Measurements from ENCODE around the gene VWA1.
A peak's percentile ranks its signal among the peaks of the same experiment; 100 is the strongest.
"Not testable (repeated sequence)": the region's sequence is repeated elsewhere in the genome, so short reads cannot be mapped to it uniquely, and the experiment has no call there.

The VWA1 gene

DNA sequence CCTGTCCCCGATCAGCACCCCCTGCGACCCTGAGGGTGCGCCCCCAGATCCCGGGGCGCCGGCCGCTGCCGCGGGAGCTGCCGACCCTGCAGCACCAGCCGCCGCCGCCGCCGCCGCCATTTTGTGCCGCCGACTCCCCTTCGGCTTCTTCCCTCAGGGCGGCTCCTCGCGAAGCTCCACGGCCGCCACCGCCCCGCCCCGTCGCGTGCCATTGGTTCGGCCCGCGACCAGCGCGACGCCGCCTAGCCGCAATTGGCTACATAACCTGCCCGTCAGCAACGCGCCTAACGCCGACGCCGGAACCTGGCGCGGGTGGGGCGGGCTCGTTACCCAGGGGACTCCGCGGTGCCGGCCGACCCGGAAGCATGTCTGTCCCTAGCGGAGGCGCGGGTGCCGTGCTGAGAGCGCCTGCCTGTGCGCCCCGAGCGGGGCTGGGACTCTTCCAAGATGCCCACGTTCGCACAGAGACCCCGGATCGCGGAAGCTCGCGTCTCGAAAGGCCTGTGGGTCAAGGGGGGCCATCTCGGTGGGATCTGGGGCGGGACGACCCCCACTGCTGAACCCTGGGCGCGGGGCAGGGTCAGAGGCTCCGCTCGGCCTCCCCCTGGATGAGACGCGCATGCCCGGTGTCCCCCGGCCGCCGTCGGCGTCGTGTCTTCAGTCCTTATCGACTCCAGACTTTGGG is 36.2 kb upstream of the VWA1 start, which contains the start of gene CCNL2:
TSS of gene CCNL2 (minus strand) at position 149 of the 685 bp plus-strand sequence. CDS start at position 120, 29 bp downstream.
- DNase-seq (ENCODE audit: low spot score): peak; percentile 99
- TF ChIP-seq, protein P1, sequence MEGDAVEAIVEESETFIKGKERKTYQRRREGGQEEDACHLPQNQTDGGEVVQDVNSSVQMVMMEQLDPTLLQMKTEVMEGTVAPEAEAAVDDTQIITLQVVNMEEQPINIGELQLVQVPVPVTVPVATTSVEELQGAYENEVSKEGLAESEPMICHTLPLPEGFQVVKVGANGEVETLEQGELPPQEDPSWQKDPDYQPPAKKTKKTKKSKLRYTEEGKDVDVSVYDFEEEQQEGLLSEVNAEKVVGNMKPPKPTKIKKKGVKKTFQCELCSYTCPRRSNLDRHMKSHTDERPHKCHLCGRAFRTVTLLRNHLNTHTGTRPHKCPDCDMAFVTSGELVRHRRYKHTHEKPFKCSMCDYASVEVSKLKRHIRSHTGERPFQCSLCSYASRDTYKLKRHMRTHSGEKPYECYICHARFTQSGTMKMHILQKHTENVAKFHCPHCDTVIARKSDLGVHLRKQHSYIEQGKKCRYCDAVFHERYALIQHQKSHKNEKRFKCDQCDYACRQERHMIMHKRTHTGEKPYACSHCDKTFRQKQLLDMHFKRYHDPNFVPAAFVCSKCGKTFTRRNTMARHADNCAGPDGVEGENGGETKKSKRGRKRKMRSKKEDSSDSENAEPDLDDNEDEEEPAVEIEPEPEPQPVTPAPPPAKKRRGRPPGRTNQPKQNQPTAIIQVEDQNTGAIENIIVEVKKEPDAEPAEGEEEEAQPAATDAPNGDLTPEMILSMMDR (IDR thresholded peaks at IDR 0.05; ENCODE audit: extremely low read depth, insufficient read depth, missing control alignments): peak; percentile 30
- in situ Hi-C loops (cut with MboI; ENCODE audit: low pct_unique_long_range_greater_than_20kb, low sequenced_read_pairs, unreplicated experiment): no loop called here

DNA sequence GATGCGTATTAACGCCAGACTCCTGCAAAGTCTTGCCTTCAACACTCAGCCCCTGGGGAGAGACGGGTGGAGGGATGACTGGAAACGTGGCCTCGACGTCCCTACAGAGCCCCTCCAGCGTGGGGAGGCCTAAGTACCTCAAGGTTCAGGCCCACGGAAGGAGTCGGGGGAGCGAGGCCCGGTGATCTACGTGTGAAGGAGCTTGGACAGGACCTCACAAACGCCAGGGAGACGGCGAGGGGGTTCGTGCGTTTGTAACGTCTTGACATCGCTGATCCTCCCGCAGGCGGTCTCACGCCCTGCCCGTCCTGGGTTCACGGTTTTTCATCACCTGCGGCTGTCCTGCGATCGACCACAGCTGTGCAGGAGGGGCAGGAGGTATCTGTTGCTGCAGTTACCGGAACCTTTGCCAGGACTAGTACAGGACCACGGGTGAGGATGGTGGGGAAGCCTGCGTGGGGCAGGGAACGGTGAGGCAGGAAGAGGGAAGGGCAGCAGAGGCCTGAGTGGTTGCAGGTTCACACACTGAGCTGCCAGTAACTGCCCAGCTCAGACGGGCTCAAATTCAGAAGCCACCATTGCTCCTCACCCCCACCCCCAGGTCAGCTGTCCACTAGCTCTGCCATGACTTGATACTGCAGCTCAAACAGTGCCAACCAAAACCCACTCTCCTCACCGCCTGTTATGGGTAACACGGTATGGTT is 35.5 kb upstream of the VWA1 start:
- in situ Hi-C loops (cut with MboI; ENCODE audit: low pct_unique_long_range_greater_than_20kb, low sequenced_read_pairs, unreplicated experiment): no loop called here
- no peak for DNase-seq (ENCODE audit: low spot score)
- TF ChIP-seq, protein P1 (IDR thresholded peaks at IDR 0.05; ENCODE audit: extremely low read depth, insufficient read depth, missing control alignments): no peak

DNA sequence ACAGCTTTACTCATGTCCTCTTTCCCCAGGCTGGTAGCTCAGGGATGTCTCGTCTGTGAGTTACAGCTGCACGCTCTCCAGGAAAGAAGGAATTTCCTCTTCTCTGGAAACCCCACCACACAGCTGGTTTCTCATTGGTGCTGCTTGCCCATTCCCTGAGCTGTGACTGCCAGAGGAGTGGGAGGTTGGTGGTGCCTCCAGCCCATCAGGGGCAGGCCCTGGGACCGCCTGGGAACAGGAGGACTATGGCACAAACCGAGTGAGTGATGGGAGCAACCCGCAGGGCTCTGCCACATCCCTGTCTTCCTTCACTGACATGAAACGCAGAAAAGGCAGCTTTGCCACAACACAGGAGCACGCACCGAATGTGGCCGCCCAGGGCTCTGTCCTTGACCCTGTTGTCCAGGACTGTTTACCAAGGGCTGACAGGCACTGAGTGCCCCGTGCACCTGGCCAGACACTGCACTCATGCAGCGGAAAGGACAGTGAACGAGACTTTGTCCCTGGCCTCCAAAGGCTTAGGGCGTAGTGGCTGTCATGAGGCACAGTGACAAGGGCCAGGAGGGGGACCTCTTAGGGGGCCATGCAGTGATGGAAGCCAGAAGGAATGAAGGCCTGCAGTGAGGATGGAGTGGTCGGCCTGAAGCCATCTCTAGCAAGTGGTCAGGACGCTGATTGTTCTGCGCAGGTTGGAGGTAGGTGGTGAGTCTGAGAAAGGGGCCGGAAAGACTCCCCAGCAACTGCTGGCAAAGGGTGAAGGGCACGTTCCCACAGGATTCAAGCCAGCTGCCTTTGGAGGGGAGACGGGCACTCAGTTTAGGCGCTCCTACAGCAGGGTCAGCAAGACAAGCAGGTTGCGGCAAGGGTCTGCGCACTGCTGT is 34.7 kb upstream of the VWA1 start:
- DNase-seq (ENCODE audit: low spot score): no peak
- TF ChIP-seq, protein P1 (IDR thresholded peaks at IDR 0.05; ENCODE audit: extremely low read depth, insufficient read depth, missing control alignments): no peak
- in situ Hi-C loops (cut with MboI; ENCODE audit: low pct_unique_long_range_greater_than_20kb, low sequenced_read_pairs, unreplicated experiment): no loop called here

DNA sequence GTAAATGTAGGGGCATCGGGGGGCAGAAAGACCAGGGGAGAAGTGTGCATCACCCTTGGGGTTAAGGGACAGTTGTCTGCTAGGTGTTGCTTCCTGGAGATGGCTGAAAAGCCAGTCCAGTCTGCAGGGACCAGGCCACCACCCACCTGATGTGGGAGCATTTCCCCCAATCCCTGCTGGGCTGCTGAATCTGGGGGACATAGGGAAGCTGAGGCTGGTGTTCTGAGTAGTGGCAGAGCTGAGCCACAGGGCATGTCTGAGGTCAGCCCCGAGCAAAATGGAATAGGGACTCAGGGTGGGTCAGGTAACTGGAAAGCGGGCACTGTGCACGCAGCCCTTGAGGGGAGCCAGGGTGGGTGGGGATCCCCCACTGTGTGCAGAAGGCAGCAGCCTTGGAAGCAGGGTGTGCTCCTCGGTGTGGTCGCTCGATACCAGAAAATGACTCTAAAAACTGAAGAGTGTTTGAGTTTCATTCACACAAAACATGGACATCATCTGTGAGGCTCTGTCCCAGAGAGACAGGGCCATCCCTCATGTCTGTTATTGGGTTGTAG is 34.0 kb upstream of the VWA1 start:
- TF ChIP-seq, protein P1 (IDR thresholded peaks at IDR 0.05; ENCODE audit: extremely low read depth, insufficient read depth, missing control alignments): no peak
- no peak for DNase-seq (ENCODE audit: low spot score)
- in situ Hi-C loops (cut with MboI; ENCODE audit: low pct_unique_long_range_greater_than_20kb, low sequenced_read_pairs, unreplicated experiment): no loop called here

DNA sequence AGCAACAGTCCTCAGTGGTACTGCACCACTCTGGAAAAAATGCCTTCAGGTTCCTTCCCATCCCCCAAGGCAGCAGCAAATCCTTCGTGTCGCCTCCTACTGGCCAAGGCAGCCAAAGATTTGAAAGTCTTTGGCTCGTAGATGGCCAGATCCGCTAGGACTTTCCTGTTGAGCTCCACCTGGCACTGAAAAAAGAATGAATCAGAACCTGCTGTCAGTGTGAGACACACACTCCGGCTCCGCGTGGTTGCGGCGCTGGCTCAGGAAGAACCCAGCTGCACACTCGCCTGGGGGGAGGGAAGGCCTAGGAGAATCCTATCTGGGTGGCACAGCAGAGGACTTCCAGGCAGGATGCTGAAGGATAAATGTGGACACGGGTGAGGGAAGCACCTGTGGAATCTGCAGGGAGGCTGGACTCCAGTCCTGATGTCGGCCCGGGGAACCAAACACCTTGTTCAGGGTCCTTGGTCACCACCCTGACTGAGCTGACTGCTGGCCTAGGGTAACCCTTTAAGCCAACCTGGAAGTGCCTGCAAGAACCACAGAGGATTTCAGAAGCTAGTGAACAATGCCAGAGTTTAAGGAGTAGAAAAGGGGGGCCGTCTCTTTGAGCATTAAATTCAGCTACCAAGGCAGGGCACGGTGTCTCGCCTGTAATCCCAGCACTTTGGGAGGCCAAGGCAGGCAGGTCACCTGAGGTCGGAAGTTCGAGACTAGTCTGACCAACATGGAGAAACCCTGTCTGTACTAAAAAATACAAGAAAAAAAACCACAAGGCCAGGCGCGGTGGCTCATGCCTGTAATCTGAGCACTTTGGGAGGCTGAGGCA is 33.2 kb upstream of the VWA1 start:
- DNase-seq (ENCODE audit: low spot score): no peak
- in situ Hi-C loops (cut with MboI; ENCODE audit: low pct_unique_long_range_greater_than_20kb, low sequenced_read_pairs, unreplicated experiment): no loop called here
- TF ChIP-seq, protein P1 (IDR thresholded peaks at IDR 0.05; ENCODE audit: extremely low read depth, insufficient read depth, missing control alignments): peak; percentile 68

DNA sequence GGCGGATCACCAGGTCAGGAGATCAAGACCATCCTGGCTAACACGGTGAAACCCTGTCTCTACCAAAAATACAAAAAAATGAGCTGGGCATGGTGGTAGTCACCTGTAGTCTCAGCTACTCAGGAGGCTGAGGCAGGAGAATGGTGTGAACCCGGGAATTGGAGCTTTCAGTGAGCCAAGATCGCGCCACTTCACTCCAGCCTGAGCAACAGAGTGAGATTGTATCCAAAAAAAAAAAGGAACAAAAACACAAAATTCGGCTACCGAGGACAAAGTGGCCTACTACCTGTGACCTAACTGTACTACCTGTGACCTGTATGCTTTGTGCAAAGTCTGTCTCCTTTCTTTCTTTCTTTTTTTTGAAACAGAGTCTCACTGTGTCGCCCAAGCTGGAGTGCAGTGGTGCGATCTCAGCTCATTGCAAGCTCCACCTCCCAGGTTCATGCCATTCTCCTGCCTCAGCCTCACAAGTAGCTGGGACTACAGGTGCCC is 32.5 kb upstream of the VWA1 start:
- DNase-seq (ENCODE audit: low spot score); in situ Hi-C loops (cut with MboI; ENCODE audit: low pct_unique_long_range_greater_than_20kb, low sequenced_read_pairs, unreplicated experiment): not testable (repeated sequence)

Measured in GM13977 (cell line).